ENCODE results near the gene GYS2. TPM values are rescaled to one million over a fixed set of nuclear protein-coding genes. Genes with fewer than 3 reads are reported as not detected.

The GYS2 gene
- total RNA-seq, 4 donors from 2014 or later: not detected

- WGBS, 2 donors: 84 to 87% methylated on average over 2 of the region's 2 CpGs
- Histone ChIP-seq H3K36me3 (peaks cover 8 to 17% of the 10 kb centered on the region in 2 donors), H3K27me3 (no peaks in the 10 kb centered on the region), H3K4me3 (replicated peaks in 1 of 3) (no peak overlapping the region), H3K4me1 (peaks cover 13 to 35% of the 10 kb centered on the region in 2 donors), H3K27ac (no peak overlapping the region), H3K9me3 (no peaks in the 10 kb centered on the region)
- DNase-seq: no peak
- TF ChIP-seq CTCF (IDR thresholded peaks at IDR 0.05): no peak
- TF ChIP-seq POLR2A (IDR thresholded peaks at IDR 0.05): no peak
- intact Hi-C loops (cut with DNase I): no loop called here
Measured at GRCh38 chr12:21499765-21500164, 104.9 kb downstream of the GYS2 start.

Other genes with a start within 250 kb of the GYS2 start
- gene IAPP, start 231.9 kb downstream of the GYS2 start, total RNA-seq: not detected
- 10 to 100 TPM; 26.2 to 43.3 (median 28.4) TPM for gene PYROXD1, start 167.2 kb downstream of the GYS2 start, total RNA-seq
- gene RECQL, start 103.2 kb downstream of the GYS2 start, total RNA-seq: 10 to 100 TPM; 26.8 to 71.2 (median 46.4) TPM
- gene GOLT1B, start 103.1 kb downstream of the GYS2 start, total RNA-seq: 100 to 1,000 TPM in 1 of 4 donors, 10 to 100 TPM in 3; 22.5 to 108 (median 40.1) TPM
- 10 to 100 TPM; 18.0 to 48.2 (median 40.4) TPM for gene SPX, start 78.6 kb downstream of the GYS2 start, total RNA-seq
- gene LDHB, start 53.0 kb upstream of the GYS2 start, total RNA-seq: 100 to 1,000 TPM; 338 to 531 (median 407) TPM
- gene KCNJ8, start 169.9 kb upstream of the GYS2 start, total RNA-seq: 10 to 100 TPM; 11.6 to 24.1 (median 17.7) TPM

Data from thyroid gland (tissue), 4 donors.